Upper lobe of left lung (tissue), 6 donors: Measurements from ENCODE around the gene BCAS3. TPM values are rescaled to one million over a fixed set of nuclear protein-coding genes. Genes with fewer than 3 reads are reported as not detected.

Experiments
- ATAC-seq, 2 donors: fragments of 200-7000 bp; cut with Tn5 transposase; one replicate each; pipeline ENCODE4 v1.9.1; 2022; ENCODE audit warnings: mild to moderate bottlenecking in 2 of 2, moderate library complexity in 2 of 2; ENCODE audit not compliant: low FRiP score in 2 of 2
- DNase-seq, 2 donors: peaks; one replicate each; pipeline ENCODE4 v3.0.0-alpha.2; 2019 to 2020
- H3K27ac ChIP-seq, 4 donors: fragments of 200-600 bp; sonication (generic); one replicate each; pipeline ENCODE4 v1.5.1; 2016 to 2019
- H3K27me3 ChIP-seq, 4 donors: fragments of 200-600 bp; sonication (generic); one replicate each; pipeline ENCODE4 v1.5.1; 2017 to 2019
- H3K36me3 ChIP-seq, 4 donors: fragments of 200-600 bp; sonication (generic); one replicate each; pipeline ENCODE4 v1.5.1; 2016 to 2019
- H3K4me1 ChIP-seq, 4 donors: fragments of 200-600 bp; sonication (generic); one replicate each; pipeline ENCODE4 v1.5.1; 2018 to 2019
- H3K4me3 ChIP-seq, 4 donors: fragments of 200-600 bp; sonication (generic); one replicate each; pipeline ENCODE4 v1.5.1; 2017 to 2019; ENCODE audit warnings: mild to moderate bottlenecking in 2 of 4, moderate library complexity in 1 of 4
- H3K9me3 ChIP-seq, 4 donors: fragments of 200-600 bp; sonication (generic); one replicate each; pipeline ENCODE4 v1.5.1; 2018 to 2019
- CTCF ChIP-seq, 6 experiments: fragments of 450-650 bp in 4 of 6; fragments of 200-600 bp in 2 of 6; sonication (generic) in 2 of 6; IDR thresholded peaks; one replicate each; pipeline ENCODE4 v1.5.1; 2016 to 2019; ENCODE audit warnings: antibody characterized with exemption in 6 of 6
- EP300 ChIP-seq, 4 donors: sonication (generic); formaldehyde crosslinking; IDR thresholded peaks; one replicate each; pipeline ENCODE4 v1.5.1; 2017; ENCODE audit warnings: antibody characterized with exemption in 4 of 4, control low read depth in 2 of 4
- POLR2A ChIP-seq, 4 donors: fragments of 450-650 bp; IDR thresholded peaks; one replicate each; pipeline ENCODE4 v1.5.1; 2016 to 2017; ENCODE audit warnings: antibody characterized with exemption in 4 of 4, mild to moderate bottlenecking in 2 of 4
- POLR2AphosphoS5 ChIP-seq, 2 donors: sonication (generic); formaldehyde crosslinking; IDR thresholded peaks; one replicate each; pipeline ENCODE4 v1.5.1; 2017; ENCODE audit warnings: antibody characterized with exemption in 2 of 2
- WGBS, 2 donors: methylation state at CpG; one replicate each; pipeline ENCODE4 v1.1.5; 2017 to 2018; 5-methylcytosine and 5-hydroxymethylcytosine counted together
- total RNA-seq, 6 donors: library from RNA; depleted of rRNA in 4 of 6; stranded (reverse); fragments of >200 nt in 4 of 6; gene quantifications; one replicate each; pipeline versions ENCODE4 v1.1.0 to v1.2.1, GENCODE V29; 2016 to 2021
- donor health status: DM: no; HTN: no; CAD: no; lungs with moderate emphysema.
- donor health status: DM: no; HTN: yes; CAD: no; lungs with severe emphysema.

The BCAS3 gene
- total RNA-seq, 6 donors from 2014 or later, result 20.1 to 111 (median 37.0) TPM

DNA sequence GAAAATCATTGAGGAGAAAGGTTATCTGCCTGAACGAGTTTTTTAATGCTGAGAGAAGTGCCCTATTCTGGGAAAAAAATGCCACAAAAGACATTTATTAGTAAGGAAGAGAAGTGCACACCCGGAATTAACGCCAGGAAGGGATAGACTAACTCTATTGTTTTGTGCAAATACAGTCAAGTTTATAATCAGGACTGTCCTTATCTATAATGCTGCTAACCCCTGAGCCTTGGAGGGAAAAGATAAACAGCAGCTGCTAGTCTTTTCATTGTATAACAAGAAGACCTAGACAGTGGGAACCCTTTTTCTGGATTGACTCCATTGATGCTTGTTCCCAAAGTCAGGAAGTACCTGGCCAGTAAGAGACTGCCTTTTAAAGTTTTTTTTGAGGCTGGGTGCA, 26.5 kb downstream of the BCAS3 start:
- WGBS, 2 donors, result 48 to 61% methylated on average over 3 of the region's 3 CpGs
- H3K9me3 ChIP-seq, result no peaks in the 10 kb centered on the region

DNA sequence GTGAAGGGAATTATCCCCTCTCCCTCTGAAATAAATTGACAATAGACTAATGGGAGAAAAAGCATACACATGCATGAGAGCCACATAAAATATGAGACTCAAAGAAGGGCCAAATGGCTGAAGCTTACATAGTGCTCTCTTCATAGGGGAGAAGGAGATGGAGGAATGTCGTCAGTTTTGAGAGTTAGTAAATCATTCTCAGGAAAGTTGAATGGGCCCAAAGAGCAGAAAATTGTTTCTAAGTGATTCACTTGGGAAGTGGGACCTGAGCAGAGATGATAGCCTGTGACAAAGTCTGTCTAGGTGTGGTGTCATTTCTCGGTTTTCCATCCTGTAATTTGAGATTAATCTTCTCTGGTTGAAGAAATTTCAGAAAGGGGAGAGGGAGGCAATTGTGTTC, 35.0 kb downstream of the BCAS3 start:
- Histone ChIP-seq H3K4me3 (no peak overlapping the region), H3K36me3 (peaks cover 5 to 31% (median 11%) of the 10 kb centered on the region in 4 donors), H3K27ac (no peak overlapping the region), H3K4me1 (no peaks in the 10 kb centered on the region), H3K9me3 (no peaks in the 10 kb centered on the region), H3K27me3 (no peaks in the 10 kb centered on the region)
- no peak for ATAC-seq
- TF ChIP-seq POLR2A (IDR thresholded peaks at IDR 0.05) (no peak), CTCF (IDR thresholded peaks at IDR 0.05) (no peak), POLR2AphosphoS5 (IDR thresholded peaks at IDR 0.05) (no peak), EP300 (IDR thresholded peaks at IDR 0.05) (no peak)
- no peak for DNase-seq
- 69 to 83% methylated on average over 2 of the region's 2 CpGs for WGBS, 2 donors

More for the DNA sequence above, 26.5 kb downstream of the BCAS3 start:
- TF ChIP-seq CTCF (IDR thresholded peaks at IDR 0.05) (no peak), EP300 (IDR thresholded peaks at IDR 0.05) (no peak), POLR2A (IDR thresholded peaks at IDR 0.05) (no peak), POLR2AphosphoS5 (IDR thresholded peaks at IDR 0.05) (no peak)
- Histone ChIP-seq H3K36me3 (peaks cover 1 to 19% (median 6%) of the 10 kb centered on the region in 4 donors), H3K4me3 (no peak overlapping the region), H3K4me1 (no peaks in the 10 kb centered on the region), H3K27ac (no peak overlapping the region), H3K27me3 (no peaks in the 10 kb centered on the region)
- ATAC-seq (no peak), DNase-seq (no peak)

- H3K27ac ChIP-seq, result no peak overlapping the region
- DNase-seq (no peak), ATAC-seq (no peak)
- 91 to 94% methylated on average over 2 of the region's 2 CpGs for WGBS, 2 donors
- TF ChIP-seq CTCF (IDR thresholded peaks at IDR 0.05) (no peak), EP300 (IDR thresholded peaks at IDR 0.05) (no peak), POLR2A (IDR thresholded peaks at IDR 0.05) (no peak), POLR2AphosphoS5 (IDR thresholded peaks at IDR 0.05) (no peak)
- peaks cover 5 to 24% (median 9%) of the 10 kb centered on the region in 4 donors for H3K36me3 ChIP-seq
- H3K27me3 ChIP-seq, result no peaks in the 10 kb centered on the region
- H3K4me1 ChIP-seq, result no peaks in the 10 kb centered on the region
- H3K9me3 ChIP-seq, result no peaks in the 10 kb centered on the region
- H3K4me3 ChIP-seq, result no peak overlapping the region
Measured at GRCh38 chr17:60713608-60714007, 36.0 kb downstream of the BCAS3 start.

DNA sequence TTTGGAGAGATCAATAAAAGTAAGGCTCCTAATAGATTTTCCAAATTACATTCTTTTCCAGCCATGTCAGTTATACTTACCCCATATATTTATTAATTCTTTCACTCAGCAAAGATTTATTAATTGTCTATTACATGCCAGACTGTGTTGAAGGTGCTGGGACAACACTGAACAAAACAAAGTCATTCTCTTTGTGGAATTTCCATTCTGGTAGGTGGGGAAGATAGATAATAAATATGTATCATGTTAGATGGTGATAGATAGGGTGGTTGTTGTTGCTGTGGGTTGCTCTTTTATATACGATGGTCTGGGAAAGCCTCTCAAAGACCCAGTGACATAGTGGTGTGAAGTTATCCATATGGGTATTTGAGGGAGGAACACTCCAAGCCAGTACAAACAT, 39.1 kb downstream of the BCAS3 start:
- WGBS, 2 donors, result 88 to 92% methylated on average over 1 of the region's 1 CpG
- H3K9me3 ChIP-seq, result no peaks in the 10 kb centered on the region
- TF ChIP-seq POLR2A (IDR thresholded peaks at IDR 0.05) (no peak), CTCF (IDR thresholded peaks at IDR 0.05) (no peak), EP300 (IDR thresholded peaks at IDR 0.05) (no peak), POLR2AphosphoS5 (IDR thresholded peaks at IDR 0.05) (no peak)
- no peaks in the 10 kb centered on the region for H3K27me3 ChIP-seq
- no peak overlapping the region for H3K4me3 ChIP-seq
- H3K27ac ChIP-seq, result no peak overlapping the region
- ATAC-seq, result no peak
- no peak for DNase-seq
- peaks cover 0 to 10% (median 3%) of the 10 kb centered on the region in 4 donors for H3K4me1 ChIP-seq
- H3K36me3 ChIP-seq, result peaks cover 0 to 1% (median 0%) of the 10 kb centered on the region in 4 donors

- no peaks in the 10 kb centered on the region for H3K36me3 ChIP-seq
- no peaks in the 10 kb centered on the region for H3K9me3 ChIP-seq
- no peak overlapping the region for H3K27ac ChIP-seq
- no peaks in the 10 kb centered on the region for H3K27me3 ChIP-seq
- H3K4me3 ChIP-seq, result no peak overlapping the region
- no peak for DNase-seq
- WGBS, 2 donors, result 92 to 95% methylated on average over 9 of the region's 9 CpGs
- no peak for ATAC-seq
- TF ChIP-seq CTCF (IDR thresholded peaks at IDR 0.05), result no peak
- no peak for TF ChIP-seq EP300 (IDR thresholded peaks at IDR 0.05)
- no peak for TF ChIP-seq POLR2A (IDR thresholded peaks at IDR 0.05)
- no peak for TF ChIP-seq POLR2AphosphoS5 (IDR thresholded peaks at IDR 0.05)
- peaks cover 0 to 10% (median 3%) of the 10 kb centered on the region in 4 donors for H3K4me1 ChIP-seq
Measured at GRCh38 chr17:60717814-60718213, 40.2 kb downstream of the BCAS3 start.
